ENCODE data around the gene RALGPS1.

DNA sequence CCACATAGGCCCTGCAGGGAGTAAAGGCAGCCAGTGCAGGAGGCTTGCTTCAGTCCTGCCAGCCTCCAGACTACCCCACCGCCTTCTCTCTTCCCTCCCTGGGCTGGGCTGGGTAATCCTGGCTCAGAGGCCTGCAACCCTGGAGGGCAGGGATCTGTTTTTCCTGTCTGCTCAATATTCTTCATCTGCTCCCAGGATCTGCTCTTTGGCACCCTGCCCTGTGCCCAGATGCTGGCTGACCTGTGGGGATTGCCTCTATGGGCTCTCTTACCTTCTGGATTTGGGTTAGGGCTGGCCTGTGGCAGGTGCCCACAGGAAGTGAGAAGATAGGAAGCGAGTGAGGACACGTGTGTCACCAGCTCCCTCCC lies 215.1 kb downstream of the RALGPS1 start:
- TF ChIP-seq, protein P1, sequence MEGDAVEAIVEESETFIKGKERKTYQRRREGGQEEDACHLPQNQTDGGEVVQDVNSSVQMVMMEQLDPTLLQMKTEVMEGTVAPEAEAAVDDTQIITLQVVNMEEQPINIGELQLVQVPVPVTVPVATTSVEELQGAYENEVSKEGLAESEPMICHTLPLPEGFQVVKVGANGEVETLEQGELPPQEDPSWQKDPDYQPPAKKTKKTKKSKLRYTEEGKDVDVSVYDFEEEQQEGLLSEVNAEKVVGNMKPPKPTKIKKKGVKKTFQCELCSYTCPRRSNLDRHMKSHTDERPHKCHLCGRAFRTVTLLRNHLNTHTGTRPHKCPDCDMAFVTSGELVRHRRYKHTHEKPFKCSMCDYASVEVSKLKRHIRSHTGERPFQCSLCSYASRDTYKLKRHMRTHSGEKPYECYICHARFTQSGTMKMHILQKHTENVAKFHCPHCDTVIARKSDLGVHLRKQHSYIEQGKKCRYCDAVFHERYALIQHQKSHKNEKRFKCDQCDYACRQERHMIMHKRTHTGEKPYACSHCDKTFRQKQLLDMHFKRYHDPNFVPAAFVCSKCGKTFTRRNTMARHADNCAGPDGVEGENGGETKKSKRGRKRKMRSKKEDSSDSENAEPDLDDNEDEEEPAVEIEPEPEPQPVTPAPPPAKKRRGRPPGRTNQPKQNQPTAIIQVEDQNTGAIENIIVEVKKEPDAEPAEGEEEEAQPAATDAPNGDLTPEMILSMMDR (IDR thresholded peaks at IDR 0.05), result no peak
- TF ChIP-seq POLR2A (IDR thresholded peaks at IDR 0.05), result no peak
